Eye (tissue), 1 donor: ENCODE results near the gene COL13A1.

Experiments
- DNase-seq: peaks from one replicate; pipeline ENCODE4 v3.0.0-alpha.2; 2015

Gene COL13A1

DNA sequence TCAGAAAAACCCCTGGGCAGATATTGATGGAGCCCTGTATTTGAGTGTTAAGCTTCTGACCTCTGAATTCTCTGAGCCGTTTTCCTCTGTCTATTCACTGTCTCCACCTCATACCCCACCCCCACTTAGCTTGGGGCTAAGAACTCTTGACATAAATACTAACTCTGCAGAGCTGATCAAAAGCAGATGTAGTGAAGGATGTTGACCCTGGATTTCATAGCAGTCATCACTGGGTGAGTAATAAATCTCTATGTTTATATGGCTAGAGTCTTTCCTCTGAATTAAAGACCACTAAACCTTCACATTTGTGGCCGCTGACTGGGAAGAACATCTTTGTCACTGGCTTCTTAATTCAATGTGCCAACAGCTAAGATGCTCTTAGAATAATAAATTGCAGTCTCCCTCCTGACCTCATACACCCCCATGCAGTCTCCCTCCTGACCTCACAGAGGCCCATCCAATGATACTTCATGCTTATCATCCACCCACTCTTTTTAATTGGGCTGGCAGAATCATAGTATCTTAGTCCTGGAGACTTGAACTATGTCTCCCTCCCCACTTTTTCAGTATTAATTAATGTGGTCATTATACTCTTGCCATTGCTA, 172.9 kb downstream of the COL13A1 start:
- DNase-seq: peak; percentile 51

DNA sequence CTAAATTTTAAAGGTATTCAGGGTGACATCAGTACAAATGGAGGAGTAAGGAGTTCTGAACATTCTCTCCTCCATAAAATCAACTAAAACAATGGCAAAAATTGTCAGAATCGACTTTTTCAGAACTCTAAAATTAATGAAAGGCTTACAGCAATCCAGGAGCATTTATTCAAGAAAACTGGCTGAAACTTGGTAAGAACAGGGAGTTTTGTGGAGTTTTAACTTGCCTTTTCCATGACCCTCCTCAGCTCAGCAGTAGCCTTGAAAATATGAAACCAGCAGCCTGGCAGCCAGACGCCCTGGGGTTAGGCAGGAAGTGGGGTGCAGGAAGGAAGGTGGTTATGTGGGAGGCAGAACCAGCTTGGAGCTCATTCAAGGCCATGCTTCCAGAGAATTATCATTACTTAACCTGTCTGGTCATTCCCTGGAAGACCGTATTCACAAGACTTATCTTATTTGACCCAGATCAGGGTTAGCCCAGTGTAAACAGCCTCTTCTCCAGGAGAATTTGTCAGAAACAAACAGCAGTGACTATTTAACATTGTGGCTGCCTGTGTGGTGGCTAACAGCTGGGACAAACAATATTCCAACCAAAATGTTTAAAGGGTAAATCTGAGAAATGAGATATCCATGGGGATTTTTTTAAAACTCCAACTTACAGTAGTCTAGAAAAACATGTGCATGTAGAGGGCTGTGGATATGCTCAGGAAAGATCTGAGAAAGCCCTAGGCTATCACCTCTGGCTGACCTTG, 175.3 kb downstream of the COL13A1 start:
- DNase-seq: no peak

DNA sequence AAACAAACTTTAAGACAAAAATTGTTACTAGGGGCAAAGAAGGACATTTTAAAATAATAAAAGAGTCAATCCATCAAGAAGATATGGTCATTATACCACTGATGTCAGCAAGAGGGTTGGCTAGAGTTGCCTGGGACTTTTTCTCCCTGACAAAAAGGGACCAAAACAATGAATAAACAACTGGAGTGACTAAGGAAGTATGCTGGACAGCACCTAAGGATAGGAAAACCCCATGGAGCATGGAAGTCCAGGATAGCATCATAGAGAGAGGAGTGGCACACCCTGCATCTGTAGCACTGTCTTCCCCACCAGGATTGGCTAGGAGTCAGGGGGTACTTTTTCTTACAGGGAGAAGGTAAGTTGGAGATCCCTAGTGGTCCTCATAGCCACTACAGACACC, 177.5 kb downstream of the COL13A1 start:
- DNase-seq: no peak

DNA sequence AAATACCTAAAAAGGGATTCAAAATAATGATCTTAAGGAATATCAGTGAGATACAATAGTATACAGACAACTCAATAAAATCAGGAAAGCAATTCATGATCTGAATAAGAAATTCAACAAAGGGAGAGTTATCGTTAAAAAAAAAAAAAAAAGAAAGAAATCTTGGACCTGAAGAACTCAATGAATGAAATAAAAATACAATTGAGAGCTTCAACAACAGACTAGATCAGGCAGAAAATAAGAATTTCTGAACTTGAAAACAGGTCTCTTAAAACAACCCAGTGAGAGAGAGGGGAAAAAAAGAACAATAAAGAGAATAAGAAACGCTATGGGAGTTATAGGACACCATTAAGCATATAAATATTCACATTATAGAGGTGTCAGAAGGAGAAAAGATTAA, 179.0 kb downstream of the COL13A1 start:
- DNase-seq: no peak

DNA sequence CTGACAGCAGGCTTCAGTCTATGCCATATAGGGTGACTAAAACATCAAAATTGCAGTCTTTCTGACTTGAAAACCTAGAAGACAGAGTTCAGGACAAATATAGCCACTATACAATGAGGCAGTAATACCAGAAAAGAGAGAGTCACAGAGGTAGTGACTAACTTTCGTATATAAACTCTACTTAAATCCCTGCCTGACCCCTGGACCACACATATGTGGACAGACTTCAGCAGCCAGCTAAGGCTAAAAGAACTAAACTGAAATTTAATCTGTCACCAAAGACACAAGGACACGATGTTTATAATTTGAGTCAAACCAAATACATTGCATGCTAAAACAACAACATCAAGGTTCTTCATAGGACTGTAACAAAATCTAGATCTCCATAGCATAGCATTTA, 186.4 kb downstream of the COL13A1 start:
- DNase-seq: no peak

DNA sequence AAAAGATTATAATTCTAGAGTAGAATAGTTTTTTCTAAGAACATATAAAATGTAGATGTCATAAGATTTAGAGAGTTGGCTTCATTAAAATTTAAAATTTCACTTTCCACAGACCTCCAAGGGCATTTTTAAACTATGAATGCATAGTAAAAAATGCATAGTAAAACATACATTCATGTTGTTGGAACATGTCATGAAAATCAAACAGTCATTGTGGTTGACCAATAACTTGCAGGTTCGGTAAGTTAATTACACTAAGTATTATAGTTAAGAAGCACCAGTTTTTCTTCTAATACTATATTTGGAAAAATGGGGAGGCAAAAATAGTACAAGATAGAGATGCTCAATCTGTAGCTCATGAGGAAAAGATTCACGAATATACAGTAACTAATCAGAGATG, 189.4 kb downstream of the COL13A1 start:
- no peak for DNase-seq

DNA sequence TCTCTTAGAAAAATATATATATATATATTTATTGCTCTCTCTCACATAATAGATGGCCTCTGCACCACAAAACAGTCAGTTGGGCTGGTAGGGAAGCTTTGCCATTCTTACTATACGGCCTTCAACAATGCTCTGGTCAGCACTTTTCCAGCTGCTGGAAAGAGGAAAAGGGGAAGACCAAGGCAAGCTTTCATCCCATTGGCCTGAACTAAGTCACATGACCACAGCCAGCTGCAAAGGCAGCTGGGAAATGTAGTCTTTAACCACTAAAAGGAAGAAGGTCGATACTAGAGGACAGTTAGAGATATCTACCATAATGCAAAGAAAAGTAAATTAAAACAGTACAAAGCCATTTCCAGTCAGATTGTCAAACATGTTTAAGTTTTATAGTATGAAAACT, 192.6 kb downstream of the COL13A1 start:
- peak; percentile 61 for DNase-seq

DNA sequence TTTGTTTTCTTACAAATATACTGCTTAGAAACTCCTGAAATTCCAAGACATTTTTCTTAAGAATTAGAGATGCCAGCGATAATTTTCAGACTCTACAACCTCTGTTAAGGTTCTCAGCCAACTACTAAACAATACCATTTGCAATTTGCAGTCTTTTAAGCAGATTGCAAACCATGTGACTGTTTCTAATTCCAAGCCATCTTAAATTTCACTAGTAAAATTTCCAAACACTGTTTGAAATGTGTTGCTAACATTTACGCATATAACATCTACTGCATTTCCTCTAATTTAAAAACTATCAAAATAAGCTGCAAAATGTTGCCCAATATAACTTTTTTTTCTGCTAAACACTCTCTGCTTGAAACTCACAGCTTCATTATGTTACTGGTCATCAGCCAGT, 194.9 kb downstream of the COL13A1 start:
- DNase-seq: no peak

DNA sequence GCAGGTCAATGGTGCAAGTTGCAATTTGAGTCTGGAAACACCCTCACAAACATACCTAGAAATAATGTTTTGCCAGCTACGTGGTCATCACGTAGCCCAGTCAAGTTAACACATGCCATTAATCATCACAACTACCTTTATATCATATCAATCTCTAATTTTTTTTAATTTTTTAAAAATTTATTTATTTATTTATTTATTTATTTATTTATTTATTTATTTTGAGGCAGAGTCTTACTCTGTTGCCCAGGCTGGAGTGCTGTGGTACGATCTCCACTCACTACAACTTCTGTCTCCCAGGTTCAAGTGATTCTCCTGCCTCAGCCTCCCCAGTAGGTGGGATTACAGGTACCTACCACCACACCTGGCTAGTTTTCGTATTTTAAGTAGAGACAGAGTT, 198.6 kb downstream of the COL13A1 start:
- no peak for DNase-seq

DNA sequence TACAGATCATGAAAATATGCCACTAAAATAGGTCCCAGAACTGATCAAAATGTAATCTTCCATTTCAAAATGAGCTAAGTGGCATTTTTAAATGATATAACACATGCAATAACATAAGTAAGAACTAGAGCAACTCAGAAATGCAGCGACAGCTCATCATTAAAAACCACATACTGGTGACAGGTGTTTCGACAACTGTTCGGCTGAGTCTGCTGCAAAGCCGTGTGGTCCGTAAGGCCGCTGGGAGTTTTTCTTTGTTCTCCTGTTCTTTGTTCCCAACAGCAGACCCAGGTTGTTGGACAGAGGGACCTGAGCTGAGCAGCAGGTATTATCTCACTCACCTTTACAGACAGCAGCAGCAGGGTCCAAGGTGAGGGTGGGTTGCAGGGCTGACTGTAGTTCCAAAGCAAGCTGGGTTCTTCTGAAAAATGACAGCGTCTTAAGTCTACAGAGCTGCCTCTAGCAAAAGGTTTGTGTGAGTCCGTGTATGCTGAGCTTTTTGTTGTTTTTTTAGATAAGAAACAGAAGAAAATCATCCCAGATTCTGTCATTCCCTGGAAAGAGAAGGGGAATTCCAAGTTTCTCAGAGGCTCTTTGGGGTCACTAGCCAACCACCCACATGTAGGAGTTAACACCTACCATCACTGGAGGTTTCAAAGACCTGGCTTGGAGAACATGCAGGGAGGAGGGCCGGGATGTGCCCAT, 205.6 kb downstream of the COL13A1 start:
- peak; percentile 39 for DNase-seq
